Activated CD4-positive, alpha-beta T cell treated with anti-CD3 and anti-CD28 coated beads, Interleukin-2, Interleukin-4, amounts not matched to agents 100 ng/mL and 50 ng/mL, durations not matched to agents 16 hours and 8 hours (primary cell): ENCODE measurements around the gene MYOZ2.
"Not testable (repeated sequence)": the region's sequence is repeated elsewhere in the genome, so short reads cannot be mapped to it uniquely, and the experiment has no call there.

Experiments
- DNase-seq: peaks from one replicate; pipeline ENCODE4 v3.0.0-alpha.2; 2020; ENCODE audit warnings: low spot score

MYOZ2 gene

DNA sequence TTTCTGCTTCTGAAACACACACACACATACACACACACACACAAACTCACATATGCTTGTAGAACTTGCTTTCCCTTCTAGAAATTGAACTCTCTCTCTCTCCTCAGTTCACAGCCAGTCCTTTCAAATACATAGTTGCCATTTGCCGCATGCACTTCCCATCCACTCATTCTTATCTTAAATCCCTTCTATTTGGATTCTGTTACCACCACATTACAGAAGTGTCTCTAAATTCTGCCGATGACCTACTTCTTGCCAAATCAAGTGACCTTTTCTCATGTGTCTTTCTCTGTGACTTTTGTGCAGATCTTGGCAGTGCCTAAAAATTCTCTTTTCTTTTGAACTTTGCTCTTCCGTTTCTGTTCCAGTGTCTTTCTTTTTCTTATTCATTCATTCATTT, 7.5 kb upstream of the MYOZ2 start:
- no peak for DNase-seq

DNA sequence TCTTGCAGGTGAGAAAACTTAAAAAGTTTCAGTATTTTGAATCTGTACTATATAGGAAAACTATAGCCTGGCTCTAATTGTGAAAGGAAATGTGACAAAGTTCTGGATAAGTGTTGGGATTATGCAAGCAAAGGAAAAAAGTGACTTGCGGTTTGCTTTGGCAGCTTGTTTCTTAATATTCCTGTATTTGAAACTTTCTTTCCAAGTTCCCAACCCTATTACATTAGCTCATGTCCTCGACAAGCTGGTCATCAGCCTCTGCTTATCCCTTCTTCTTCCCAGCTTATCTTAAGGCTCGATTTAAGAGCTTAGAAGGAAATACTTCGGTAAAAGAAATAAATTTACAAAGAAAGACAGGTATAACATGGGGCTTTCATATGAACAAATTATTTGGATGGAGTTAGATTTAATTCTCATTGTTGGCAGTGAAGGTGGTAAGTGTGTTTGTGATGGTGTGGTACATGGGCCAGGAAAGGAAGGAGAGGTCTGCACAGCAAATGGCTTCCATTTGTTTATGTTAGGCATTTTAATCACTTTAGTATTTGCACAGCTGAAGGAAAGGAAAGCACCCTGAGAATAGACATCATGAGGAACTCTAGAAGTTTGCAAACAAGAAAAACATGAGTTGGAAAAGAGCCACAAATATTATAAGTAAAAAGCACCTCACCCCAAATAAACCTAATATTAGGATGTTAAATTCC, 5.1 kb upstream of the MYOZ2 start:
- no peak for DNase-seq

DNA sequence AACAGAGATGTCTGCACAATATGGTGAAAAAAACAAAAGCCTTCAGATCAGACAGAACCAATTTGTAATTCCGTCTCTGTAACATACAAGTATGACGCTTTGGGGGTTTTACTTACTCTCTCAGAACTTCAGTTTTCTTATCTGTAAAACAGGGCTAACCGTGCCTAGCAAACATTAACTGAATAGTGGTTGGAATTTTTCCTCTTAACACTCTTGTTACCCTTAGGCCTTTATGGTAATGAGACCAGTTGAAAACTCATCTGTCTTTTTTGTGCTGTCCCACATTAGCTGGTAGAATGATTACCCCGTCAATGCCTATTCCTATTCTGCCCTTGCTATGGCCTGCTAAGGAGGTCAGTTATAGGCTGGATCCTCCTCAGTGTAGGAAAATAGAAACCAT, 4.5 kb upstream of the MYOZ2 start:
- no peak for DNase-seq

DNA sequence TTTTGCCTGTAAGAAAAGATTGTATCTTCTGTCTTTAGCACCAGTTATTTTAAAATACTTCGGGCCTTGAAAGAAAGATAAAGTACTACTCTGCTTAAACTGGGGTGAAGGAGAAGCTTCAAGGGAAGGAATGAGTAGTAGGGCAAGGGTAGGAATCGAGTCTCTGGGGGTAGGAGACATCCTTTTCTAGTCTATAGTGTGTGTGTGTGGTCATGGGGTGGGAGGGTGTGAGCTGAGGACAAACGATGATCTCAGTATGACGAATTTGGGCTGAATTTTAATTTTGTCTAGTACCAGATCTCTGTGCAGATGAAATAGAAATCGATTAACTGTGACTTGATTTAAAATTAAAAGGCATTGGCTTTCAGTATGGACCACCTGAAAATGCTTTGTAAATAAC, 3.3 kb upstream of the MYOZ2 start:
- DNase-seq = no peak

DNA sequence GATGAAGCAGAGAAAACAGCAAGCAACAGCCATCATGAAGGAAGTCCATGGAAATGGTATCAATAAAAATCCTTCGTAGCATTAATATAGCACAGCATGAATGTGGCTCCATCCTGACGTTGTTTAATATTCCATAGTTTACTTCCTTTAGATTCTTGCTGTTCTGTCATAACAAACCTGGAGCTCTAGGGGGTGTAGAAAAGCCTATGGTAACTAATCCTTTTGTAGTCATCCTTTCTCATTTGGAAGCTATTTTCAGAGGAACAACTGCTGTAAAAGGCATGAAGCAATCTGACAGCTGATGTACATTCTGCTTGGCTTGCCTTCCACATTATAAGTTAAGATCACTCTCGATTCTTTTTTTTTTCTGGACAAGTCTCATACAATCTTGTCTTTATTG, 914 bp downstream of the MYOZ2 start:
- no peak for DNase-seq

DNA sequence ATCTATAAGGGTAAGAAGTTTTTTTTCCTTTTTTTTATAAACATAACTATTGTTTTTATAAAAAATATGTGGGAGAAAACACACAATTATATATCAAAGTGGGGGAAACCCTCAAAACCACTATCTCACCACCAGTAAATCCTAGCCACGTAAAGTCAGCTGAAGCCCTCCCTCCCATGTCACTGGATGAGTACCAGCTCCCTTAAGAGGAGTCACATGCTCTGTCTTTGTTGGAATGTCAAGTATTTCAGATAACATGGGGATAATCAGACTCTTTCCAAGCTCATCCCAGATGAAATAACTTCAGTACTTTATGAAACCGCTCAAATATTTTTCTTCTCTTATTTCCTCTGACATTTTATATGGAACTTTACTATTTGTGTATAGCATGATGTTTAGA, 2.4 kb downstream of the MYOZ2 start:
- no peak for DNase-seq

DNA sequence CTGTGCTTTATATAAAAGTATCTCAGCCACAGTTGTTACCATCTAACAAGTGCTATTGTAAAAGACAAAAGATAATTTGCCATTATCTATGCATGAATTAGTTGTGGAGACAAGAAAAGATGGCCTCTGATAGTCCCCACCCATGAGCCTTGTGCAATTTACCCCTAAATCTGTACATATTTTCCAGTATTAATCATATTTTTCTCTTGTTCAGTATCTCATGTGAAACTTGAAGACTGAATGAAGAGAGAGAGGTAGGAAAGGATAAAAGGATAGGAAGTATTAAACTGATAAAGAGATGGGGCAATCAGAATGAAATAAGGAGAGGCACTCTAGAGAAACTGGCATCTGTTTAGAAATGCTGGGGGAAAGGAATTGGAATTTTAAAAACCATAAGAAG, 3.7 kb downstream of the MYOZ2 start:
- no peak for DNase-seq

DNA sequence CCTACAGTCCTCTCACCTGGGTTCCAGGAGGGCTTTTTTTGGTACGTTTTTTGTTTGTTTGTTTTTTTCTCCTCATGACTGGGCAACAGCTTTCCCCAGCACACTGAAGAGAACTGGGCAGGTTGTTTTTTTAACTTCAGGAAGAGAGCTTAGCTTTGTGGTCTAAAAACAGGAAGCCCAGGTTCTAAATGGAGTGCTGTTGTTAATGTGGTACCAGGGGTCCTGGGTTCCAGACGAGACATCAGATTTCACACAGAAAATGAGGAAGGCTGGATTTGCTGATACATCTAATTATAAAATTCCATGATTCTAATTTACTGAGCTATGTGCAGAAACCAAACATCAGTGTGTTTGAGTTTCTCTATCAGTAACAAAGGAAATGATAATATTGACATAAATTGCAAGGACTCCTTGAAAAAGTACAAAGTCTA, 4.2 kb downstream of the MYOZ2 start:
- DNase-seq = no peak

DNA sequence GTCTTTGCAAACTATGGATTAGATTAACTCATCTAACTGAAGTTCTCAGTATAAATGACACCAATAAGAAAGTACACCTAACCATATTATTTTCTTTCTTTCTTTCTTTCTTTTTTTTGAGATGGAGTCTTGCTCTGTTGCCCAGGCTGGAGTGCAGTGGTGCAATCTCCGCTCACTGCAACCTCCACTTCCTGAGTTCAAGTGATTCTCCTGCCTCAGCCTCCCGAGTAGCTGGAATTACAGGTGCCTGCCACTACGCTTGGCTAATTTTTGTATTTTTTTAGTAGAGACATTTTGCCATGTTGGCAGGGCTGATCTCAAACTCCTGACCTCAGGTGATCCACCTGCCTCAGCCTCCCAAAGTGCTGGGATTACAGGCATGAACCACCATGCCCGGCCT, 5.7 kb downstream of the MYOZ2 start:
- not testable (repeated sequence) for DNase-seq

DNA sequence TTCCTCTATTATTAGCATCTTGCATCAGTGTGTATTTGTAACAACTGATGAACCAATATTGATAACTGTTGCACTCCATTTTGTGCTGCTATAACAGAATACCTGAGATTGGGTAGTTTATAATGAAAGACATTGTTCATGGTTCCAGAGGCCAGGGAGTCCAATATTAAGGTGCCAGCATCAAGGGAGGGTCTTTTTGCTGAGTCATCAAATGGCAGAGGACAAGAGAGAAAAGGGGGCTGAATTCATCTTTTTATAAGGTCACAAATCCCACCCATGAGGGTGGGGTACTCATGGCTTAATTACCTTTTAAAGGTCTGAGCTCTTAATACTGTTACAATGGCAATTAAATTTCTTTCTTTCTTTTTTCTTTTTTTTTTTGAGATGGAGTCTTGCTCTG, 7.2 kb downstream of the MYOZ2 start:
- DNase-seq = no peak

DNA sequence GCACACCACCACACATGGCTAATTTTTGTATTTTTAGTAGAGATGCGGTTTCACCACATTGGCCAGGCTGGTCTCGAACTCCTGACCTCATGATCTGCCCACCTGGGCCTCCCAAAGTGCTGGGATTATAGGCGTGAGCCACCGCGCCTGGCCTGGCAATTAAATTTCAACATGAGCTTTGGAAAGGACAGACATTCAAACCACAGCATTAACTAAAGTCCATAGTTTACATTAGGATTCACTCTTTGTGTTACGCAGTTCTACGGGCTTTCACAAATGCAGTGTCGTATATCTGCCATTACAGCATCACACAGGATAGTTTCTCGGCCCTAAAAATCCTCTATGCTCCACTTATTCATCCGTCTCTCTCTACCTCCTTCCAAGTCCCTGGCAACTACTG, 7.7 kb downstream of the MYOZ2 start:
- not testable (repeated sequence) for DNase-seq

DNA sequence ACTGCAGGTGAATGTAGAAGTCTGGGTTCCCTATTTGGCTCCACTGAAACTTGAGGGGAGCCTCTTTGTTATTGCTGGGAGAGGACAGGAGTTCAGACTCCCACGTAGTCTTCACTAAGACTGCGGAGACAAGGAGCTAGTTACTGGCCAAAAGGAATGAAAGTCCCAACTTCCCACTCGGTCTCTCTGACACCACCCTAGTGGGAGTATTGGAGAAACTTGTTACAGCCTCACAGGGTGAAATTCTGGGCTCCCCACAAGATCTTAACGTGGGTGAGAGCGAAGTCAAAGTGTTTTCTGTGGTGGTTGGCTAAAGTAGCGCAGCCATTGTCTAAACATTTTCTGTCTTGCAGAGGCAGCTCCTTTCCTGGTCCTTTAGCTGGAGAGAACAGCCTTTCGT, 13.5 kb downstream of the MYOZ2 start:
- no peak for DNase-seq

DNA sequence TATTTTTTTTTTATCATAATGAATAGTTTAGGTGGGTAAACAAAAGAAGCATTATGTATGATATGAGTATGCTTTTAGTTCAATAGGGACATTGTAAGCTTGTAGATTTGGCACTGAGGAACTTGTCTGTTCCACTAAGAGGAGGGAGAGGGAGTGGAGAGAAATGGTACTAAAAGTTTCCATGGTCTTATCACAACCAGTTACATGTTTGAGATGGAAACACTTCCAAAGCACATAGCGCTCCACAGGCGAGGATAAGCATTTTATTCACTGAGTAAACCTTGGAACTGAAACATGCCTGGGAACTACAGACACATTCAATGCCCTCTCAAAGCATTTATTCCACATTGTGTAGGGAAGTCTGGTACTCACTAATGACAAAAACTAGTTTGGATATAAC, 15.5 kb downstream of the MYOZ2 start:
- DNase-seq = no peak

DNA sequence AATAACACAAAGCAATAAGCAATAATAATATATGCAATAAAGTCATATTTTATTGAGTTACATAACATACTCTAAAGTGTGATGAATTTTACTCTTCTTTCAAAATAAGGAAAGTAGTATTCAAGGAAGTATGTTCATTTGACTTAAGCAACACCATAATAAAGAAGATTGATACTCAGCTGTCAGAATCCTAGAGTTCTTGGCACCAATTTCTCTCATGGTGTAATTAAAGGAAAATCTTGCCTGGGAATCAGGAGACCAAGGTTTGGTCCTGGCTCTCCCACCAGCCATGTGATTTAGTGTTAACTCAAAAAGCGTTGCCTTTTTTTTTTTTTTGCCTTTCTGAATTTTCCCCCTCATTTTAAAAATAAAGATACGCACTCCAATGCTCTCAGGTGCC, 17.1 kb downstream of the MYOZ2 start:
- DNase-seq = no peak

DNA sequence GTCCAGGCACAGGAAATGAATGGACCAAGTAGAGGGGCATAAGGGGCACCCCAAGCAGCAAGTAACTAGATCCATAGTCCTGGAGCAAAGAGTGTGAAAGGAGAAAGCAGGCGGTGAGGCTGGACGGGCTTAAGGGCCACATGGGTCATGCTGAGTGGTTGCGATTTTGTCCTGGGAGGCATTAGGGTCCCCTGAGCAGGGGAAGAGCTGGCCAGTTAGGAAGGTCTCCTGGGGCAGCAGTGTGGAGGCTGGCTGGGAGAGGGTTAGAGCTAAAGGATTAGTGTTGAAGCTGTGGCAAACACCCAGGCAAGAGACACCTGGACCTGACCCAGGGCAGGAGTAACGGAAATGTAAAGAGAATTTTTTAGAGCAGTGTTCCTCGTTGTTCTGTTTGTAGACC, 26.5 kb downstream of the MYOZ2 start:
- no peak for DNase-seq

DNA sequence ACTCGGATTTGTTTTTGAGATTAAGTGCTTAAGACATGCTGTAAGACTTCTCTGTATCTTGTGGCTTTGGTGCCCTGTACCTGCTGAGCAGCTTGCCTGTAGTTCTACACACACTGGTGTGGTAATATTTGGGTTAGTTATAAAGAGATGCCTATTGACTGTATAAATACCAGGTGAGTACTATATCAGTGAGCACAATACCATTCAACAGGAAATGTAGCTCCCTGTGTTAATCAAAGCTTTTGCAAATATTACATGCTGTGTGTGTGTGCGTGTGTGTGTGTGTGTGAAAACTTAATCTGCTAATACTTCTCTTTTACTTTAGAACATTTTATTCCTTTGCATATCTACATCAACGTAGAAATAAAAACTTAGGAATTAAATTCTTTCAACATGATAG, 30.1 kb downstream of the MYOZ2 start:
- no peak for DNase-seq

DNA sequence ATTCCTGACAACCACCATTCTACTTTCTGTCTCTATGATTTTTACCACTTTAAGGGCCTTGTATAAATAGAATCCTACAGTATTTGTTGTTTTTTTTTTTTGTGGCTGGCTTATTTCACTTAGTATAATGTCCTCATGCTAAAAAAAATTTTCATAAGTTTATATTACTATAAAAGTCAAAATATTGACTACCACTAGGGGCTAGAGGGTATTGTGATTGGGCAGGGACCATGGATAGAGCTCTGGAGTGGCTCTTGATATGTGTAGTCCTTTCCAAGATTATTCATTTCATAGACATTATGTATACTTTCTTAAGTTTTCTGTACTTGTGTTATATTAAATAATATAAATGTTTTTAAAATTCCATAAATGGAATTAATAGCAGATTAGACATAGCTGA, 34.6 kb downstream of the MYOZ2 start:
- no peak for DNase-seq

DNA sequence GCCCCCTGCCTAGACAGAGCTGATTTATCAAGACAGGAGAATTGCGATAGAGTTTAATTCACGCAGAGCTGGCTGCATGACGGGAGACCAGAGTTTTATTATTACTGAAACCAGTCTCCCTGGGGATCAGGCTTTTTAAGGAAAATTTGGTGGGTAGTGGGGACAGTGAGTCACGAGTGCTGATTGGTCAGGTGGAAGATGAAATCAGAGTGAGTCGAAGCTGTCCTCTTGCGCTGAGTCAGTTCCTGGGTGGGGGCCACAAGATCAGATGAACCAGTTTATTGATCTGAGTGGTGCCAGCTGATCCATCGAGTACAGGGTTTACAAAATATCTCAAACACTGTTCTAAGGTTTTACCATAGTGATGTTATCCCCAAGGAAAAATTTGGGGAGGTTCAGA, 36.6 kb downstream of the MYOZ2 start:
- DNase-seq = peak; percentile 32

DNA sequence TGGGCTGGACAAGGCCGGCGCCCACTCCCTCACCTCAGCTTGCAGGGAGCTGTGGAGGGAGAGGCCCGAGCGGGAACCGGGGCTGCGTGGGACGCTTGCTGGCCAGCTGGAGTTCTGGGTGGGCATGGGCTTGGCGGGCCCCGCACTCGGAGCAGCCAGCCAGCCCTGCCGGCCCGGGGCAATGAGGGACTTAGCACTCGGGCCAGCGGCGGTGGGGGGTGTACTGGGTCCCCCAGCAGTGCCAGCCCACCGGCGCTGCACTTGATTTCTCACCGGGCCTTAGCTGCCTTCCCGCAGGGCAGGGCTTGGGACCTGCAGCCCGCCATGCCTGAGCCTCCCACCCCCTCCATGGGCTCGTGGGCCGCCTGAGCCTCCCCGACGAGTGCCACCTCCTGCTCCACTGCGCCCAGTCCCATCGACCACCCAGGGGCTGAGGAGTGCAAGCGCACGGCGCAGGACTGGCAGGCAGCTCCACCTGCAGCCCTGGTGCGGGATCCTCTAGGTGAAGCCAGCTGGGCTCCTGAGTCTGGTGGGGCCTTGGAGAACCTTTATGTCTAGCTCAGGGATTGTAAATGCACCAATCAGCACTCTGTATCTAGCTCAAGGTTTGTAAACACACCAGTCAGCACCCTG, 38.2 kb downstream of the MYOZ2 start:
- DNase-seq = not testable (repeated sequence)

DNA sequence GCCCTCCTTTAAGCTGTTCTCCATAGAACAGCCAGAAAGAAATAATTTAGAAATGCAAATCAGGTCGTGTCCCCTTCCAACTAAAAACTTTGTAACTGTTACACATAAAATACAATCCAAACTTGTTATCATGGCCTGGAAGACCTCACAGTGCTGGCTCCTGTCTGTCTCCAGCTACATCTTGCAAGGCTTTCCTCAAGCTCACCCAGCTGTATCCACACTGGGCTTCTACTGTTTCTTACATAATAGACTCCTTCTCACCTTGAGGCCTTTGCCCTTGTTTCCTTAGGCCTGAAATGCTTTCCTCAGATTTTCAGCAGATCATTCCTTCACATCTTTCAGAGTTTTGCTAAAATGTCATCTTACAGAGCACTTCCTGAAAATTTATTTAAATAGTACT, 43.4 kb downstream of the MYOZ2 start:
- no peak for DNase-seq

DNA sequence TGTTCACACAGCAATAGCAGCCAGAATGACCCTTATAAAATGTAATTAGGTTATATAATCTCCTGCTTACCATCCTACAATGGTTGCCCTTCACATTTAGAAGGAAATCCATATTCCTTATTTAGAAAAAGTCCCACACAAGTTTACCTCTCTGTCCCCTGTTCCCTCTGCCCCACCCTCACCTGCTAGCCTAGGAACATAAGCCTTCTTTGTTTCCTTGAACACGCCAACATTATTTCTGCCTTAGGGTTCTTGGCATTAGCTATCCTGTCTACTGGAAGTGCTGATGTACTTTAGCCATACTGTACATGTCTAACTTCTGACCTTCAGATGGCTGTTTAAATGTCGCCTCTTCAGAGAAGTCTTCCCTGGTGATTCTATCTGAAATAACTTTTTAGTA, 48.5 kb downstream of the MYOZ2 start:
- no peak for DNase-seq

DNA sequence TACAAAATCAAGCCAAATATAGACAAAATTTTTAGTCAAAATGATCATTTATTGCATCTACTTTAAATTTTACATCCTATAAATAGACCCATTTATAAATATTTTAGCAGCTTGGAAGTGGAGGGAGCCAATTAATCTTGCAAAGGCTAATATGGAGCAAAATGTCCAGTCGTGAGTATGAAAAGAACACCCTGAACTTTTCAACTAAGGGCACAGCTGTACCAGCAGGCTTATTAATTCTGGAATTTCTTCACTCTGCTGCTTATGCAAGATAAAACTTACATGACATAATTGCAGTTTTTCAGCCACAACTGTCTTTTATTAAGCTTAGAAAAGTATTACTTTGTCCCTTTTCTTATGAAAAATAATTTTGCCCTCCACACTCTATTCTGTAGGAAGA, 54.0 kb downstream of the MYOZ2 start:
- DNase-seq = no peak

DNA sequence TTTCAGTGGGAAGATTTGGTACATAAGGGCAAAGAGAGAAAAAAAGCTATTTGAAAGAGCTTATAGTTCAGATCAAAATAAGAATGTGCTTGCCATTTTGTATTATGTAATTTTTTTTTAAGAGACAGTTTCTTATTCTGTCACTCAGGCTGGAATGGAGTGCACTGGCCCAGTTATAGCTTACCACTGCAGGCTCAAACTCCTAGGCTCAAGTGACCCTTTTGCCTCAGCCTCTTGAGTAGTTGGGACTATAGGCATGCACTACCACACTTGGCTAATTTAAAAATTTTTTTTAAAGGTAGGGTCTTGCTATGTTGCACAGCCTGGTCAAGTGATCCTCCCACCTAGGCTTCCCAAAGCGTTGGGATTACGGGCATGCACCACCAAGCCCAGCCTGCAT, 54.7 kb downstream of the MYOZ2 start:
- DNase-seq = no peak

DNA sequence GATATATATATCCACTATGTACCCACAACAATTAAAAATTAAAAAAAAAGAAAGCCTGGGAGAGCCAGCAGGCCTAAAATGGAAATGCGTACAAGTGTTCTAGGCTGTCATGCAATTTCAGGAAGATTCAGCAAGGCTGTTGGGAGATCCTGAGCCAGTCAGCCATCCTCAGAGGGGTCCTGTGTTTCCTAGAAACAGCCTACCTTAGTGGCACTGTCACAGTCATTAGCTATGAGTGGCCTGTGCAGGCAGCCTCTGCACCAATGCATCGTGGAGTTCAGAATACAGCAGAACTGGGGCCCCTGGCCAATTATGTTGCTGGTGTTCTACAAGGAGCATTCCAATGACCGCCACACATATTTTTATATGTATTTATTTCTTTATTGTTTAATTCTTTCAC, 55.9 kb downstream of the MYOZ2 start:
- no peak for DNase-seq
